Brain microvascular endothelial cell (primary cell): Measurements from ENCODE around the gene GAGE12D.
"Not testable (repeated sequence)": the region's sequence is repeated elsewhere in the genome, so short reads cannot be mapped to it uniquely, and the experiment has no call there.

Source experiments
- DNase-seq: peaks from one replicate; pipeline ENCODE4 v3.0.0-alpha.2; 2020
- H3K27ac ChIP-seq: fragments of 250-450 bp; sonication (Bioruptor Pico); 2 replicates; pipeline ENCODE4 v1.5.1; 2020; ENCODE audit warnings: mild to moderate bottlenecking, moderate library complexity
- H3K27me3 ChIP-seq: fragments of 250-450 bp; sonication (Bioruptor Pico); replicated peaks from 2 replicates; pipeline ENCODE4 v1.5.1; 2020; ENCODE audit warnings: mild to moderate bottlenecking
- H3K36me3 ChIP-seq: fragments of 250-450 bp; sonication (Bioruptor Pico); replicated peaks from 2 replicates; pipeline ENCODE4 v1.5.1; 2020; ENCODE audit warnings: mild to moderate bottlenecking
- H3K4me3 ChIP-seq: 2 replicates; pipeline ENCODE4 v1.5.1; 2011; ENCODE audit warnings: low read depth, mild to moderate bottlenecking, control low read depth, low read length, moderate library complexity
- in situ Hi-C: cut with HindIII; loops from 2 replicates; pipeline ENCODE4 v1.10.0; 2017; ENCODE audit warnings: low sequenced_read_pairs, low pct_ligation_motif_present

Gene GAGE12D

GRCh38 chrX:49541433-49541832 is at the start of gene GAGE12D:
TSS of gene GAGE12D (plus strand) at chrX:49541733. CDS start at chrX:49542888, 1,155 bp downstream.
- H3K27ac ChIP-seq, in situ Hi-C loops, H3K4me3 ChIP-seq, H3K27me3 ChIP-seq, DNase-seq, H3K36me3 ChIP-seq: not testable (repeated sequence)

GRCh38 chrX:49531877-49532276 is 9.7 kb upstream of the GAGE12D start, which contains the start of gene GAGE12C:
TSS of gene GAGE12C (plus strand) at chrX:49532177. CDS start at chrX:49533332, 1,155 bp downstream.
- in situ Hi-C loops, result not testable (repeated sequence)

GRCh38 chrX:49550989-49551388 is 9.5 kb downstream of the GAGE12D start, which contains the start of gene GAGE12E:
TSS of gene GAGE12E (plus strand) at chrX:49551289. CDS start at chrX:49552444, 1,155 bp downstream.
- in situ Hi-C loops, H3K36me3 ChIP-seq, H3K27ac ChIP-seq, DNase-seq, H3K27me3 ChIP-seq, H3K4me3 ChIP-seq: not testable (repeated sequence)

More at GRCh38 chrX:49531877-49532276, 9.7 kb upstream of the GAGE12D start, which contains the start of gene GAGE12C:
- DNase-seq, H3K4me3 ChIP-seq, H3K36me3 ChIP-seq, H3K27ac ChIP-seq, H3K27me3 ChIP-seq: not testable (repeated sequence)

- H3K4me3 ChIP-seq, H3K36me3 ChIP-seq, H3K27me3 ChIP-seq, in situ Hi-C loops, H3K27ac ChIP-seq, DNase-seq: not testable (repeated sequence)
Observed at GRCh38 chrX:49560542-49560941, 19.0 kb downstream of the GAGE12D start, which contains the start of gene GAGE12F. TSS of gene GAGE12F (plus strand) at chrX:49560842. CDS start at chrX:49561997, 1,155 bp downstream.

- in situ Hi-C loops, H3K36me3 ChIP-seq, H3K27ac ChIP-seq, H3K27me3 ChIP-seq, H3K4me3 ChIP-seq, DNase-seq: not testable (repeated sequence)
Observed at GRCh38 chrX:49568728-49569127, 27.2 kb downstream of the GAGE12D start.

- in situ Hi-C loops, H3K27me3 ChIP-seq, H3K36me3 ChIP-seq, DNase-seq, H3K27ac ChIP-seq, H3K4me3 ChIP-seq: not testable (repeated sequence)
Observed at GRCh38 chrX:49569152-49569551, 27.6 kb downstream of the GAGE12D start.

- DNase-seq, H3K27me3 ChIP-seq, in situ Hi-C loops, H3K4me3 ChIP-seq, H3K27ac ChIP-seq, H3K36me3 ChIP-seq: not testable (repeated sequence)
Observed at GRCh38 chrX:49570100-49570499, 28.6 kb downstream of the GAGE12D start, which contains the start of gene GAGE12G. TSS of gene GAGE12G (plus strand) at chrX:49570400. CDS start at chrX:49571555, 1,155 bp downstream.

GRCh38 chrX:49579649-49580048 is 38.1 kb downstream of the GAGE12D start, which contains the start of gene GAGE12H:
TSS of gene GAGE12H (plus strand) at chrX:49579949. CDS start at chrX:49581104, 1,155 bp downstream.
- DNase-seq, H3K27ac ChIP-seq, in situ Hi-C loops, H3K4me3 ChIP-seq, H3K36me3 ChIP-seq, H3K27me3 ChIP-seq: not testable (repeated sequence)

GRCh38 chrX:49589196-49589595 is 47.7 kb downstream of the GAGE12D start, which contains the start of gene GAGE2A:
TSS of gene GAGE2A (plus strand) at chrX:49589496. CDS start at chrX:49590651, 1,155 bp downstream.
- H3K27me3 ChIP-seq, H3K4me3 ChIP-seq, DNase-seq, in situ Hi-C loops, H3K36me3 ChIP-seq, H3K27ac ChIP-seq: not testable (repeated sequence)

- H3K27ac ChIP-seq, H3K27me3 ChIP-seq, in situ Hi-C loops, H3K36me3 ChIP-seq, DNase-seq, H3K4me3 ChIP-seq: not testable (repeated sequence)
Observed at GRCh38 chrX:49589769-49590478, 48.4 kb downstream of the GAGE12D start.

GRCh38 chrX:49590488-49590887 is 49.0 kb downstream of the GAGE12D start:
- in situ Hi-C loops, H3K27ac ChIP-seq, H3K27me3 ChIP-seq, DNase-seq, H3K36me3 ChIP-seq, H3K4me3 ChIP-seq: not testable (repeated sequence)
